ENCODE results near the gene MGMT.

DNA sequence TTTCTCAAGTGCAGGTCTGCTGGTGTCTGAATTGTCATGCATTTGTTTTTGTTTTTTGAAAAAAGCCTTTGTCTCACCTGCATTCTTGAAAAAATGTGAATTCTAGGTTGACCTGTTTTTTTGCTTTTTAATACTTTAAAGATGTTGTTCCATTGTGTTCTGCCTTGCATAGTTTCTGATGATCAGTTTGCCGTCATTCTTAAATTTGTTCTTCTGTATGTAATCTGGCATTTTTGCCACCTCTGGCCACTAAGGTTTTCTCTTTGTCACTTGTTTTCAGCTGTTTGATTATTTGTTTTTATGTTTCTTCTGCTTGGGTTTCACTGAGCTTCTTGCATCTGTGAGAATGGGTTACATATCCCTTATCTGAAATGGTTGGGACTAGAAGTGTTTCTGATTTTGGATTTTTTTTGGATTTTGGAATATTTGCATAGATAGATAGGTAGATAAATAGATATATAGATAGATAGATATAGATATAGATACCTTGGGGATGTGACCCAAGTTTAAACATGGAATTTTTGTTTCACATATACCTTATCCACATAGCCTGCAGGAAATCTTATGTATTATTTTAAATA lies 16.5 kb downstream of the MGMT start:
- TF ChIP-seq, protein P1, sequence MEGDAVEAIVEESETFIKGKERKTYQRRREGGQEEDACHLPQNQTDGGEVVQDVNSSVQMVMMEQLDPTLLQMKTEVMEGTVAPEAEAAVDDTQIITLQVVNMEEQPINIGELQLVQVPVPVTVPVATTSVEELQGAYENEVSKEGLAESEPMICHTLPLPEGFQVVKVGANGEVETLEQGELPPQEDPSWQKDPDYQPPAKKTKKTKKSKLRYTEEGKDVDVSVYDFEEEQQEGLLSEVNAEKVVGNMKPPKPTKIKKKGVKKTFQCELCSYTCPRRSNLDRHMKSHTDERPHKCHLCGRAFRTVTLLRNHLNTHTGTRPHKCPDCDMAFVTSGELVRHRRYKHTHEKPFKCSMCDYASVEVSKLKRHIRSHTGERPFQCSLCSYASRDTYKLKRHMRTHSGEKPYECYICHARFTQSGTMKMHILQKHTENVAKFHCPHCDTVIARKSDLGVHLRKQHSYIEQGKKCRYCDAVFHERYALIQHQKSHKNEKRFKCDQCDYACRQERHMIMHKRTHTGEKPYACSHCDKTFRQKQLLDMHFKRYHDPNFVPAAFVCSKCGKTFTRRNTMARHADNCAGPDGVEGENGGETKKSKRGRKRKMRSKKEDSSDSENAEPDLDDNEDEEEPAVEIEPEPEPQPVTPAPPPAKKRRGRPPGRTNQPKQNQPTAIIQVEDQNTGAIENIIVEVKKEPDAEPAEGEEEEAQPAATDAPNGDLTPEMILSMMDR (conservative IDR thresholded peaks at IDR 0.05): no peak
- no peak for TF ChIP-seq EZH2 (IDR thresholded peaks at IDR 0.05; ENCODE audit: low read depth)

Measured in PC-9 (cell line).